ENCODE results near the gene ATIC.
A peak's percentile ranks its signal among the peaks of the same experiment; 100 is the strongest.
"Not testable (repeated sequence)": the region's sequence is repeated elsewhere in the genome, so short reads cannot be mapped to it uniquely, and the experiment has no call there.

Gene ATIC

DNA sequence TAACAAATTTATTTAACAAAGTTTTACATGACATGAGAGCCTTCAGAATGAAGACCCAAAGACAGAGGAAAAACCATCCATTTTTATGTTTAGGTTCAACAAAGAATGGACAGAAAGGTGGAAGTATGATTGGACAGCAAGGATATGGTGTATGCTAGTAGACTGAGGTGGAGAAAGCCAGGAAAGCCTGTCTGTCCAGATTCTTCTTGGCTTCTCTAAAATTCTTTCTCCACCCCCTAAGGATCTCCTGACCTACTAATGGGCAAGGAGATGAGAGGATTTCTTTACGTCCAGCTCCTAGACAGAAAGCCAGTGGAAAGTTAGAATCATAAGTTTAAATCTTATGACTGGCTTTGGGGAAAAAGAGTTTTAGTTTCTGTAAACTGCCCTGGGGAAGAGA lies 3.0 kb downstream of the ATIC start:
- DNase-seq (ENCODE audit: low spot score) (no peak), FAIRE-seq (no peak)

DNA sequence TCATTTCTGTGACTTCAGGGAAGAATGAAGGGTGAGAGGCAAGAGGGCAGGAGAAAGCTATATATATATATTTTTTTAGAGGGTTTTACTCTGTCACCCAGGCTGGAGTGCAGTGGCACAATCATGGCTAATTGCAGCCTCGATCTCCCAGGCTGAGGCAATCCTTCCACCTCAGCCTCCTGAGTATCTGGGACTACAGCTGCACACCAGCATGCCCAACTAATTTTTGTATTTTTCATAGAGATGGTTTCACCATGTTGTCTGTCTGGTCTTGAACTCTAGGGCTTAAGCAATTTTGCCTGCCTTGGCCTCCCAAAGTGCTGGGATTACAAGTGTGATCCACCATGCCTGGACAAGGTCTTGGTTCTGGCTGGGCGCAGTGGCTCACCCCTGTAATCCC lies 3.4 kb downstream of the ATIC start:
- no peak for DNase-seq (ENCODE audit: low spot score)
- FAIRE-seq: no peak

DNA sequence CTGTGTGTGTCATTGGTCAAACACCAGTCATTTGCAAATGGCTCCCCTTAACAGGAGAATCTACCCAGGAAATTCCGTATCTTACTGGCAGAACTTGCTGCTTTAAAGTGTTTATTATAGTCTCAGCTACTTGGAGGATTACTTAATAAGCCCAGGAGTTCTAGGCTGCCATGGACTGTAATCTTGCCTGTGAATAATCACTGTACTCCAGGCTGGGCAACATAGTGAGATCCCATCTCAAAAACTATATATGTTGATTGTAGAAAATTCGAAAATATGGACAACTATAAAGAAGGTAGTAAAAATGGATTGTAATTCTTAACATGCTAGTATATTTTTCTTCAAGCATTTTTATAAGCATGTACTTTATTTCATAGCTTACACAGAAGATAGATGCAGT lies 4.5 kb downstream of the ATIC start:
- DNase-seq (ENCODE audit: low spot score): no peak
- FAIRE-seq: no peak

DNA sequence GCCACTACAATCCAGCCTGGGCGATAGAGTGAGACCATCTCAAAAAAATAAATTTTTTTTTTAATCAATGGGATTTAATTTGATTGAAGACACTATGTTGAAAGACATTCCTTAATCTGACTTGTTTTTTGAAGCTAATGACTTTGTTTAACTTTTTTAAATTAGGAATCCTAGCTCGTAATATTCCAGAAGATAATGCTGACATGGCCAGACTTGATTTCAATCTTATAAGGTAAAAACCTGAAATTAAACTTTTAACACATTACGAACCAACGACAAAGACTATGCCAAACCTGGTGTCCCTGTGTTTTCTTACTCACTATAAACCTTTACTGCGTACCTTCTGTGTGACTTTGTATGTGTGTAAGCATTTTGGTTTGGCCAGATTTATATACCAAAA lies 7.6 kb downstream of the ATIC start:
- FAIRE-seq (no peak), DNase-seq (ENCODE audit: low spot score) (no peak)

DNA sequence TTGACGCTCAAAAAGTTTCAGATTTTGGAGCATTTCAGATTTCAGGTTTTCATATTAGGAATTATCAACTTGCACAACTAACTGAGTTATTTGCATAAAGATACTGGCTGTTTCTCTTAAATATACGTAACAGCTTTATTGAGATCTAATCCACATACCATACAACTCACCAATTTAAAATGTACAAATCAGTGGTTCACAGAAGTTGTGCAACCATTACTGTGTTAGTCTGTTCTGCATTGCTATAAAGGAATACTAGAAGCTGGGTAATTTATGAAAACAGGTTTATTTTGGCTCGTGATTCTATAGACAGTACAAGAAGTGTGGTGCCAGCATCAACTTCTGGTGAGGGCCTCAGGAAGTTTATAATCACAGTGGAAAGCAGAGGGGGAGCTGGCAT lies 8.2 kb downstream of the ATIC start:
- FAIRE-seq (no peak), DNase-seq (ENCODE audit: low spot score) (no peak)

DNA sequence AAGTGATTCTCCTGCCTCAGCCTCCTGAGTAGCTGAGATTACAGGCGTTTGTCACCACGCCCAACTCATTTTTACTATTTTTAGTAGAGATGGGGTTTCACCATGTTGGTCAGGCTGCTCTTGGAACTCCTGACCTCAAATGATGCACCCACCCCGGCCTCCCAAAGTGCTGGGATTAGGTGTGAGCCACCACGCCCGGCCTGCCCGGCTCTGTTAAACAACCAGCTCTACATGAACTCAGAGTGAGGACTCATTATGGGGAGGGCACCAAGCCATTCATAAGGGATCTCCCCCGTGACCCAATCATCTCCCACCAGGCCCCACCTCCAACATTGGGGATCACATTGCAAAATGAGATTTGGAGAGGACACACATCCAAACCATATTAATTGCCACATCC lies 8.8 kb downstream of the ATIC start:
- DNase-seq (ENCODE audit: low spot score) (no peak), FAIRE-seq (no peak)

DNA sequence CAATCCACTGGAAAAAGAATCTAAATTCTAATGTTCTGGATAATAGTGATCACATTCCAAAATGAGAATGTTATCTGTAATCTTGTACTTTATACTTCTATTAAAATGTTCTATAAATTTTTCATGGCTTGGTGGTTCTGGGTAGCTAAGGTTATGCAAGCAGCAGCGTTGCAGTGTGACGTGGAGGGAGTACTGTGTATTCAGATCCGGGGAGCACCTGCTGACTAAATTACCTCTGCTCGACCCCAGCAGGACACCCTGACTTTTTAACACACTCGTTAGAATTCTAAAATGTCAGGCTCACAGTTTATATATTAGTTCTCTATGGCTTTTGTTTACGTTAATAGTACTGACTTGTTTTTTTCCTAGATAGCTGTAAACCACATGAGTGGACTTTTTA lies 13.0 kb downstream of the ATIC start:
- DNase-seq (ENCODE audit: low spot score) (no peak), FAIRE-seq (no peak)

DNA sequence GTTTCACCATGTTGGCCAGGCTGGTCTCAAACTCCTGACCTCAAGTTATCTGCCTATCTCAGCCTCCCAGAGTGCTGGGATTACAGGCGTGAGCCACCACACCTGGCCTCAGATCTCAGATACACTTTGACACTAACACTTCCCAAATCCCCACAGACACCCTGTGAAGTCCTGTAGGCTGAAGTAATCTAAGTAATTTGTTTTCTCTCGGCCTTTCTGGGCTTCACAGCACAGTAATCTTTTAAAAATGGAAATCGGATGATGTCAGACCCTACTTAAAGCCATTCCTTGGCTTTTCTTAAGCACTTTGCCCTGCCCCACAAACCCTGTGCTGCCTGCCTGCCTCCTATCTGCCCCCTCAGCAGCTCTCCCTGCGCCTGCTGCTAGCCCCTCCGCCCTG lies 16.2 kb downstream of the ATIC start:
- FAIRE-seq: no peak

DNA sequence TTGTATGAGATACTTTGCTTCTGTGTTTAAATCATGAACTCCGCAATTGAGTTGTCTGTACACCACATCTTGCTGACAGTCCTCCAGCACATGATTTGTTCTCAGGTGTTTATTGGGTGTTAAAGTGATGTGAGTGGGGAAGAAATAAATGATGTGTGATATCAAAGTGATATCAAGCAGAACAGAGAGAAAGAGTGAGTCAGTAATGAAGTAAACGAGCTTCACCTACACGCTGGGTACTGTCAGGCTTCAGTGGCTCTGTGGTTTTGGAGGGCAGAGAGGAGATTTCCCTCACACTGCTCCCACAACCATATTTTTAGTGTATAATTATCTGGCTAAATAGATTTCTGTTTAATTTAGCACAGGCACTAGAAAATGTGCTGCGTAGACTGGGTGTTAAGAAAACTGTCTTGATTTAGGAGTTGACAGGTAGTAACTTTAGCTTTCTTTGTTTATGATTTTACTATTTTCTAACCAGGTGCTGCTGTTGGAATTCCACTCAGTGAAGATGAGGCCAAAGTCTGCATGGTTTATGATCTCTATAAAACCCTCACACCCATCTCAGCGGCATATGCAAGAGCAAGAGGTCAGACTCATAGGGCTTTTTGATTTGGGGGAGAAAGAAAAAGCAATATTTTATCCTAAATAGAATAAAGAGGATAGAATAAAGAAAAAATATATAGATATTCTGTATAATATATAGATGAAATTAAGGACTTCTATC lies 21.2 kb downstream of the ATIC start:
- peak; percentile 87 for DNase-seq (ENCODE audit: low spot score)
- peak; percentile 99 for FAIRE-seq

More for the DNA sequence above, 16.2 kb downstream of the ATIC start:
- no peak for DNase-seq (ENCODE audit: low spot score)

DNA sequence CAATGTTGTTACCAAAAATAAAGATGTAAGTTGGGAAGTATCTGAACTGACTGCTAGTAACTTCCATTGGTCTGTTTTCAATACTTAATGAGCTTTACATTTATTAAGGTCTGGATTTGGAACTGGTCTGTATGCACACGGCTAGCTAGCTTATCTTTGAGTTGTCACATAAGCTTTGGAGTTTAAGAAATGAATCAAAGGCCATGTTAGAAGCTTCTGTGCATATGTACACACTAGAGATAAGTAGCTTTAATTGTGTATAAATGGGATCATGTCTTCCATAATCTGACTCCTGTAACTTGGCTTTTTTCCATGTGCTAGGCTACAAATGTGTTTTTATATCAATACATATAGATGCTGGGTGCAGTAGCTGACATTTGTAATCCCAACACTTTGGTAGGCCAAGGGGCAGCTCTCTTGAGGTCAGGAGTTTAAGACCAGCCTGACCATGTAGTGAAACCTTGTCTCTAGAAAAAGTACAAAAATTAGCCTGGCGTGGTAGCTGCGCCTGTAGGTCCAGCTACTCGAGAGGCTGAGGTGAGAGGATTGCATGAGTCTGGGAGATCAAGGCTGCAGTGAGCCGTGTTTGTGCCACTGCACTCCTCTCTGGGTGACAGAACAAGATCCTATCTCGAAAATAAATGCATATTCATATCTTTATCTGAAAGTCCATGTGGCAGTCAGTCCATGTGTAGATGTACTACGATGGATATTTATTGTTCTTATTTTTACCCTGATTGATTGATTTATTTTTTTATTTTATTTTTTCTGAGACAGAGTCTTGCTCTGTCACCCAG lies 27.2 kb downstream of the ATIC start:
- FAIRE-seq (no peak), DNase-seq (ENCODE audit: low spot score) (no peak)

DNA sequence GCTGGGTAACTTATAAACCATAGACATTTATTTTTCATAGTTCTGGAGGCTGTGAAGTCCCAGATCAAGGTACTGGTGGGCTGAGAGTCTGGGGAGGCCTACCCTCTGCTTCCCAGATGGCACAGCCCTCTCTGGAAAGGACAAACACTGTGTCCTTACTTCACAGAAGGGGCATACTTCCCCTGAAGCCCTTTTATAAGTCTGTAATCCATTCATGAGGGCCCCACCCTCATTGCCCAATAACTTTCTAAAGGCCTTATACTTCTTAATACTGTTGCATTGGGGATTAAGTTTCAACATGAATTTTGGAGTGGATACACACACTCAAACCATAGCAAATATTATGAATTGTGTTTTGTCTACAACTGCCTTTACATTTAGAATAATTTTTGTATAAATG lies 36.0 kb downstream of the ATIC start:
- FAIRE-seq: no peak
- DNase-seq (ENCODE audit: low spot score): no peak

DNA sequence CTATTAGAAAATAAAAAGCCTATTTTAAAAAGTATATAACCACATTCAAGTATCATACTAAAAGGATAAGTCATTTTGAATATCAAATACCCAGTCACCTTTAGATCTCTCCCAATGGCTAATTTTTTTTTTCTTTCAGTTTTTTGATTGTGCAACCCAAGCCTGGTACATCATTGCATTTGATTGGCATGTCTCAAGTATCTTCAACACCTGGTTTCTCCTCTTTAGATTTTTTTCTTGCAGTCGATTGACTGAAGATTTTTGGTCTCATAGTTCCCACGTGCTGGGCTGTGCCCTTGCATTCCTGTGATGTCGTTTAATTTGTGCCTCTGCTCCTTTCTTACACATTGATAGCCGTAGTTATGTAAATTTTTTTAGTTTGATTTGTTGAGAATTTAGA lies 40.7 kb downstream of the ATIC start:
- DNase-seq (ENCODE audit: low spot score): no peak
- no peak for FAIRE-seq

DNA sequence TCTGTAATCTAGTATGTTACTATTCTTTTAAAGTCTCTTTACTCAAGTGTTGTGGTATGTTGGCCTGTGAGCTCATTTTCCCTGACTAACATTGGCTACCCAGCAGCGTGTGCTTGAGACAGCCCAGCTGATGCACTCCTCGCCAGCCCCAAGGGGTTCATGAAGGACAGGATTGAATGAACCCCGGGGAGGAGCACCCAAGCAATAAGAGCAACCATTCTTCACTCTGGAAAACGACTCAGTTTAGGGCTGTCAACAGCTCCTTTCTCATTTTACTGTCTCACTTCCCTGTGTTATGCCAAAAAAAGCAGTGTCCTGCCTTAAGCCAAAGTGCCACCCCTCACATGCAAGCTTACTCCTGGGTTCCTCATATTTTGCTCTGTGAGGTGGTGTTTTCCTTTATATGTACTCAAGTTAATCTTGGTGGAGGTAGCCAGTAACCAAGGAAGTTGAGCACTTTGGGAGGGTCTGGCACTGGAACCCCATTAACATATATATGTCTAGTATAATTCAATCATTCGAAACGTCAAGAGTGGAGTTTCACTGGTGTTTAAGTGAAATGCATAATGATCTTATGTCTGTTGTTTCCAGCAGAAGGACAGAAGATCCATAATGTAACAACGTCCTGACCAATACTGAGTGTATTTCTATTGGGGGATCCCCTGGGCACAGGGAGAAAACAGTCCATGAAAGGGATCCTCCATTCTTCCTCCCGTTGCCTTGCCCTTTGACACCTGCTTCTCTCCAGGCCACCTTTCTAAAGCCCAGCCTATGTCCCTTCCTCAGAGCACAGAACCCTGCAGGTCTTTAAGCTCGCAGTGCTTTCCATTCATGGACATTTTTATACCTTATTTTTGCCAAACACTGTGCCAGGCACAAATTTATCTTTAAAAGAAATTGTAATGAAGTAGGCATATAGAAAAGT lies 43.2 kb downstream of the ATIC start:
- DNase-seq (ENCODE audit: low spot score) (no peak), FAIRE-seq (no peak)

DNA sequence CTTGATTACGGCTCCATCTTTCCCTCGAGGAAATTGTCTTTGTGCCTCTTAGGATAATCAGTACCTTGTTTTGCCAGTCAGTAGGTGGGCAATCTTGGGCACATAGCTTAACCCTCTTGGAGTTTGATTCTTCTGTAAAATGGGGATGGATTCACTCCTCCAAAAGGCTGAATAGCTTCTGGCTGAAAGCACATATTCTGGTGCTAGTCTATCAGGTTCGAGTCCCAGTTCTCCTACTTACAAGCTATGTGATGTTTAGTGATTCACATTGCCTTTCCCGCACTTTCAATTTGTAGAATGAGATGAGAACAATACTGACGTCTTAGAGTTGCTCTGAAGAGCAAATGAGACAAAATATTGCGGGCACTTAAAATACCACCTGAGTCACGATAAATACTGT lies 43.9 kb downstream of the ATIC start:
- no peak for FAIRE-seq
- no peak for DNase-seq (ENCODE audit: low spot score)

DNA sequence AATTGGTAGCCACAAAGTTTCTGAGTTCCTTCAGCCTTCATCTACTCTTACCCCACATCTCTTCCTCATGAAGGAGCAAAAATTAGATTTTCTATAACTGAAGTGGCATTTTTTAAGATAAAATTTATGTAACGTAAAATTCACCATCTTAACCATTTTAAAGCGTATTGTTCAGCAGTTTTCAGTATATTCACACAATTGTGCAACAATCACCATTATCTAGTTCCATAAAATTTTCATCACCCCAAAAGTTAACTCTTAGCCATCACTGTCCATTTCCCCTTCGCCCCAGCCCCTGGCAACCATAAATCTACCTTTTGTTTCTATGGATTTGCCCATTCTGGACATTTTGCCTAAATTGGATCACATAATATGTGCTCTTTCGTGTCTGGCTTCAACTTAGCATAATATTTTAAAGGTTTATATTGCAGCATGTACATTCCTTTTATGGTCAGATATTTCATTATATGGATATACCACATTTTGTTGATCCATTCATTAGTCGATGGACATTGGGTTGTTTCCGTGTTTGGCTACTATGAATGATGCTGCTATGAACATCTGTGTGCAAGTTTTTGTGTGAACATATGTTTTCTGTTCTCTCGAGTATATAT lies 44.6 kb downstream of the ATIC start:
- FAIRE-seq (no peak), DNase-seq (ENCODE audit: low spot score) (no peak)

DNA sequence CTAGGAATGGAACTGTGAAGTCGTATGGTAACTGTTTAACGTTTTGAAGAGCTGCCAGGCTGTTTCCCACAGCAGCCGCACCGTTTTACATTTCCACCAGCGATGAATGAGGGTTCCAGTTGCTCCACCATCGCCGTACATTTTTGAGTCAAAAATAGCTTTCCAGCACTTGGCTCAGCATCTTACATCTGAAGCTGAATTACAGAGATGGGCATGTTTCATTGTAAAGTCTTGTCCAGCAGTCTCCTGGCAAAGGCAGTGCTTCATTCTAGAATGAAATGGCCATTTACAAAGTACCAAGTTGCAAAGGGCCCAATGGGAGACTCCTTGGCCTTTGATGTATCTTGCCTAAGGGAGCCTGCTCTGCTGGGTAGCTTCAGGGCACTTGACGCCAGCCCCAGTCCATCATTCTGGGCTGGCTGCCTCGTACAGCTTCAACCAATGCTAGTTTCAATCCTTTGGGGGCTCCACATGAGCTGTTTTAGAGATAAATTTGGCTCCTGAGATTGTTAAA lies 45.1 kb downstream of the ATIC start:
- DNase-seq (ENCODE audit: low spot score) (no peak), FAIRE-seq (no peak)

DNA sequence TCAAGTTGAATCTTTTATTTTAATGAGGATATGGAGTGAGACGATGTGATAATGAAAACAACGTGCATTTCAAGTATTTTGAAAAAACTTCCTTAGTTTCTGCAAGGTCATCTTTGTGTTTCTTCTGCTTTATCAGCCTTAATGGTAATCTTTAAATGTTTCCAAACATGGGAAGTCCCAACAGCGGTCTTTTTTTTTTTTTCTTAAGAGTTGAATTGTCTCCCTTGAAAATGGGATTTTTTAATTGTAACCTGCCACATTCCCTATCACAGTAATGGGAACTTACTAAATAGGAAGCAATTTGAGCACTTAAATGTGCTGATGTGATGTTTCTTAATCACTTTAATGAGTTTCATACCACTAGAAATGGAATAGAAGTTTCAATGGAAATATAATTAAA lies 45.8 kb downstream of the ATIC start:
- DNase-seq (ENCODE audit: low spot score) (no peak), FAIRE-seq (no peak)

DNA sequence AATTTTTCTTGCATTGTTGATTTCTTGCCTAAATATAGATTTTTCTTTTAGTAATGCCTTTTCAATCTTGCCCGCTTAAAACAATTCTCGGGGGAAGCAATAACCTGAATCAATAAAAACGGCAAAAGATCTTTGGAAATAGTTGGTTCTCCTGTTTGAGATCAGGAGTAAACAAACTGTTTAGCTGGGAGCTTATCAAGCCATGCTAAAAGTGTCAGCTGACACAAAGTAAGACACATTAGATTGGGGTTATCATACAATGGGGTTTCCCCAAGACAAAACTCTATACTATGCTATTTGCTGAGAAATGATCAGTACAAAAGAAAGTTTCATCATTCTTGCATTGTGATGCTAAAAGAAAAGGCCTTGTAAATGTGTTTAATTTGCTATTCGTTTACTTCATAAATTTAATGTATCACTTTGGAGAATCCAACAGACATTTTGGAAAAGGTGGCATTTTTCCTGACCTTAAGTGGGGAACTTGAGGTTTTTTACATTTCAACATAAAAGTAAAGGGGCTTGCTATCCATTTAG lies 46.5 kb downstream of the ATIC start:
- no peak for FAIRE-seq
- no peak for DNase-seq (ENCODE audit: low spot score)

DNA sequence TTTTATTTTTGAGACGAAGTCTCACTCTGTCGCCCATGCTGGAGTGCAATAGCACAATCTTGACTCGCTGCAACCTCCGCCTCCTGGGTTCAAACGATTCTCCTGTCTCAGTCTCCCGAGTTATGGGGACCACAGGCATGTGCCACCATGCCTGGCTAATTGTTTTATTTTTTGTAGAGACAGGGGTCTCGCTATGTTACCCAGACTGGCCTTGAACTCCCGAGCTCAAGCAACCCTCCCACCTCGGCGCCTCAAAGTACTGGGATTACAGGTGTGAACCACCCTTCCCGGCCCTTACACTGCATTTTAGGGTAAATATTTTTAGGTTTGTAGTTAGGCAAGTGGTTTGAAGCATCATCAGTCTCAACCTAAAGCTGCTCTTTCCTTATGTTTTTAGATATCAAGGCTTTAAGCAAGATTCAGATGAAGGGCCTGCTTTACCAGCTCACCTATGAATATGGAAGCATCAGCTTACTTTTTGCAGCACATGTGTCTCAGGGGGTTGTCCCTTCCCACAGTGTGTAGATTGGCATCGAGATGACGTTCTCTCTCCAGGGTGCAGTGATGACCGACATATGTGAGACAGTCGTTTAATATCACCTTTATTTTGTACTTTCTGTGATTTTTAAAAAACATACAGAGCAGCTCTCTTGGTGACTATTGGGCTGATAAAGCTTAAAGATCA lies 47.2 kb downstream of the ATIC start:
- no peak for DNase-seq (ENCODE audit: low spot score)
- FAIRE-seq: no peak

DNA sequence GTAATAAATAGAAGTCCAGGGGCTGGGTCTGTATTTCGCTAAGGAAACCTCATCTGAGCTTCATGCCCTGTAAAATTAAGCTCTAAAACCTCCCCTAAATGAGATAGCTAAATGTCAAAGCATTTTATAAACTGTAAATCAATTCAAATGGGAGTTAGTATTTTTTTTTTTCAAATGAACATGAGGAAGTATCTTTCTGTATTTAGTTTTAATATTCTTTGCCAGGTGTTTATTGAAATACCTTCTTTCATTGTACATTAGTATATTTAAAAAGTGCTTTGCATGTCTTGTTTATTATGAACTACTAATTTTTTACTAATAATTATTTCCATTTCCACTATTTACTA lies 47.7 kb downstream of the ATIC start:
- DNase-seq (ENCODE audit: low spot score): no peak
- FAIRE-seq: no peak

DNA sequence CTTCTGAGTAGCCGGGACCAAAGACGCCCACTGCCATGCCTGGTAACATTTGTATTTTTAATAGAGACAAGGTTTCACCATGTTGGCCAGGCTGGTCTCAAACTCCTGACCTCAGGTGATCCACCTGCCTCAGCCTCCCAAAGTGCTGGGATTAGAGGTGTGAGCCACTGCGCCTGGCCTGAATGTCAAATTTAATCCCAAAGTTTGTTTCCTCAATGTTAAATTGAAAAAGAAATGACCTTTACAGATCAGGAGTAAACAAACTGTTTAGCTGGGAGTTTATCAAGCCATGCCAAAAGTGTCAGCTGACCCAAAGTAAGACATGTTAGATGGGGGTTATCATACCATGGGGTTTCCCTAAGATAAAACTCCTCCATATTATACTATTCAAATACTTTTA lies 48.2 kb downstream of the ATIC start:
- not testable (repeated sequence) for FAIRE-seq; DNase-seq (ENCODE audit: low spot score)
